HEK293 (cell line): Measurements from ENCODE around the gene HSPA4.

Experiments used
- CTCF ChIA-PET: fragments of 350-600 bp; formaldehyde crosslinking; extraction: SDS; loops from one replicate; lab custom pipeline; 2021; ENCODE audit warnings: antibody characterized with exemption; lab: Yijun Ruan, JAX
- POLR2A ChIA-PET: fragments of 300-600 bp; formaldehyde crosslinking; extraction: SDS; loops from one replicate; lab custom pipeline; 2020; ENCODE audit warnings: antibody characterized with exemption, inconsistent platforms; lab: Yijun Ruan, JAX
- H3K27ac ChIP-seq: fragments of 200-500 bp; sonication (Bioruptor generic); 2 replicates; pipeline ENCODE4 v1.5.1; 2014; ENCODE audit warnings: low read depth, low read length, control low read depth, inconsistent platforms; ENCODE audit errors: extremely low read depth
- H3K36me3 ChIP-seq, 2 experiments: fragments of 200-500 bp in 1 of 2; sonication (Bioruptor generic) in 1 of 2; 1 replicate in 1 of 2; 2 replicates in 1 of 2; pipeline ENCODE4 v1.5.1; 2014 to 2017; ENCODE audit warnings: inconsistent platforms in 2 of 2, low read length in 2 of 2; ENCODE audit not compliant: control insufficient read depth in 2 of 2, insufficient read depth in 1 of 2
- H3K4me1 ChIP-seq: fragments of 200-500 bp; sonication (Bioruptor generic); 2 replicates; pipeline ENCODE4 v1.5.1; 2014; ENCODE audit warnings: mild to moderate bottlenecking, low read length, inconsistent platforms; ENCODE audit not compliant: control insufficient read depth, insufficient read depth
- H3K4me3 ChIP-seq: 2 replicates; pipeline ENCODE4 v1.5.1; 2011; ENCODE audit warnings: low read depth, mild to moderate bottlenecking, control low read depth, low read length, moderate library complexity
- H3K9me3 ChIP-seq: fragments of 200-500 bp; sonication (Bioruptor generic); 2 replicates; pipeline ENCODE4 v1.5.1; 2014; ENCODE audit warnings: low read depth, low read length, inconsistent platforms; ENCODE audit not compliant: control insufficient read depth, insufficient read depth
- EGR2 ChIP-seq: fragments of 450-650 bp; formaldehyde crosslinking; IDR thresholded peaks from 2 replicates; pipeline ENCODE4 v1.5.1; 2016; ENCODE audit warnings: low read depth, missing biosample characterization, missing genetic modification characterization
- HOXC10 ChIP-seq: sonication (generic); formaldehyde crosslinking; IDR thresholded peaks from 2 replicates; pipeline ENCODE4 v1.8.1; 2023; ENCODE audit warnings: mild to moderate bottlenecking, missing genetic modification reagents
- MYNN ChIP-seq: fragments of 450-650 bp; formaldehyde crosslinking; IDR thresholded peaks from 2 replicates; pipeline ENCODE4 v1.5.1; 2016; ENCODE audit warnings: missing biosample characterization, missing genetic modification characterization, borderline replicate concordance
- ZFHX2 ChIP-seq: fragments of 450-650 bp; formaldehyde crosslinking; conservative IDR thresholded peaks from 2 replicates; pipeline ENCODE4 v1.5.1; 2016; ENCODE audit warnings: missing biosample characterization, missing genetic modification characterization
- ZNF132 ChIP-seq: fragments of 450-650 bp; formaldehyde crosslinking; IDR thresholded peaks from 2 replicates; pipeline ENCODE4 v1.5.1; 2017; ENCODE audit warnings: missing biosample characterization, missing genetic modification characterization, borderline replicate concordance
- ZNF274 ChIP-seq, 2 experiments: fragments of 200-500 bp in 1 of 2; fragments of 450-650 bp in 1 of 2; sonication (Bioruptor generic) in 1 of 2; formaldehyde crosslinking in 1 of 2; IDR thresholded peaks; 2 replicates each; pipeline versions ENCODE4 v1.5.1 to v1.6.1; 2014 to 2016; ENCODE audit warnings: borderline replicate concordance in 1 of 2, inconsistent platforms in 1 of 2, low read length in 1 of 2, missing biosample characterization in 1 of 2, missing genetic modification characterization in 1 of 2
- ZNF398 ChIP-seq: fragments of 450-650 bp; formaldehyde crosslinking; IDR thresholded peaks from 2 replicates; pipeline ENCODE4 v1.5.1; 2017; ENCODE audit warnings: missing biosample characterization, missing genetic modification characterization
- ZNF423 ChIP-seq: fragments of 450-650 bp; formaldehyde crosslinking; IDR thresholded peaks from 2 replicates; pipeline ENCODE4 v1.5.1; 2016; ENCODE audit warnings: missing biosample characterization, missing genetic modification characterization
- ZNF48 ChIP-seq: fragments of 450-650 bp; formaldehyde crosslinking; IDR thresholded peaks from 2 replicates; pipeline ENCODE4 v1.5.1; 2016; ENCODE audit warnings: missing biosample characterization, missing genetic modification characterization
- ZNF501 ChIP-seq: fragments of 450-650 bp; formaldehyde crosslinking; IDR thresholded peaks from 2 replicates; pipeline ENCODE4 v1.5.1; 2016; ENCODE audit warnings: missing biosample characterization, missing genetic modification characterization
- ZNF530 ChIP-seq: fragments of 450-650 bp; formaldehyde crosslinking; IDR thresholded peaks from 2 replicates; pipeline ENCODE4 v1.5.1; 2016; ENCODE audit warnings: low read depth, missing biosample characterization, missing genetic modification characterization
- ZNF639 ChIP-seq: fragments of 450-650 bp; formaldehyde crosslinking; IDR thresholded peaks from 2 replicates; pipeline ENCODE4 v1.5.1; 2016; ENCODE audit warnings: missing biosample characterization, missing genetic modification characterization
- ZNF654 ChIP-seq: fragments of 450-650 bp; formaldehyde crosslinking; IDR thresholded peaks from 2 replicates; pipeline ENCODE4 v1.5.1; 2016; ENCODE audit warnings: low read depth, missing biosample characterization, missing genetic modification characterization
- ZNF777 ChIP-seq: fragments of 450-650 bp; formaldehyde crosslinking; IDR thresholded peaks from 2 replicates; pipeline ENCODE4 v1.5.1; 2017; ENCODE audit warnings: missing biosample characterization, missing genetic modification characterization, borderline replicate concordance
- ZSCAN4 ChIP-seq: fragments of 450-650 bp; formaldehyde crosslinking; IDR thresholded peaks from 2 replicates; pipeline ENCODE4 v1.5.1; 2017; ENCODE audit warnings: missing biosample characterization, missing genetic modification characterization
- TF ChIP-seq, protein P1 (sequence below): fragments of 450-650 bp; formaldehyde crosslinking; optimal IDR thresholded peaks from 2 replicates; pipeline ENCODE3; 2016; ENCODE audit warnings: missing biosample characterization, mild to moderate bottlenecking, missing genetic modification characterization

The HSPA4 gene

DNA sequence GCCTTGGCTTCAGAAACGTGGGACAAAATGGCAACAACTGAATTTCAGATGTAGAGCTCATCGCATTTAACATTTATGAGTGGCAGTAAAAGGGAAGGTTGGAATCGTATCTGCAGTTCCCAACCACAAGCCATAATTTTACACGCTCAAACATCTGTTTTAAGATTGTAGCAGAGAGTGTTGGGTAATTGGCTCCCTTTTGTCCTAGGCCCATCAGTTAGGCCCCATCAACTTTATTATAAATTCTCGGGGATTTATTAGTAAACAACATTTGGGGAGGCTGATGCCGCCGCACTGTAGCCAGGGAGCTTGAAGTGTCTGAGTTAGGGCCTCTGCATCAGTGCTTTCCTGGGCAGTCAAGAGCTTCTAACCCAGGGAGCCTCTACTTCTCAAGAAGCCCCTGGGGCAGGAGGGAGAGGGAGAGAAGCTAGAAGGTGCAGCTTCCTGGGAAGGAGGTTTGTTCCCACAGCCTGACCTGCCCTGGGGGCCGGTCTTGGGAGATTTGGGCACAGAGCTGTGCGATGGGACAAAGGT, 66.2 kb downstream of the HSPA4 start:
- ChIA-PET CTCF (interaction anchor here (0.5 to 1.2 kb wide), 2 partner anchors 170 to 343 kb away, joined by 3 read pairs; no protein-coding TSS in a partner anchor), POLR2A (interaction anchor here (0.6 kb wide), 1 partner anchor 40 kb away, joined by 10 read pairs; no protein-coding TSS in a partner anchor)
- Histone ChIP-seq H3K27ac (no peak overlapping the region), H3K4me1 (no peaks in the 10 kb centered on the region), H3K9me3 (no peaks in the 10 kb centered on the region), H3K36me3 (no peaks in the 10 kb centered on the region), H3K4me3 (no peak overlapping the region)
- TF ChIP-seq HOXC10 (no peak), ZSCAN4 (tag by site-specific recombination) (no peak), MYNN (tag by site-specific recombination) (no peak), ZNF48 (no peak), ZNF777 (no peak), ZNF654 (tag by site-specific recombination) (no peak), ZNF501 (no peak), ZNF274 (IDR thresholded peaks at IDR 0.05; ENCODE audit: low read length) (no peak), ZNF274 (tag by site-specific recombination; IDR thresholded peaks at IDR 0.05; ENCODE audit: borderline replicate concordance) (no peak), ZNF398 (tag by site-specific recombination) (no peak), ZNF423 (tag by site-specific recombination) (no peak)
- TF ChIP-seq, protein P1, sequence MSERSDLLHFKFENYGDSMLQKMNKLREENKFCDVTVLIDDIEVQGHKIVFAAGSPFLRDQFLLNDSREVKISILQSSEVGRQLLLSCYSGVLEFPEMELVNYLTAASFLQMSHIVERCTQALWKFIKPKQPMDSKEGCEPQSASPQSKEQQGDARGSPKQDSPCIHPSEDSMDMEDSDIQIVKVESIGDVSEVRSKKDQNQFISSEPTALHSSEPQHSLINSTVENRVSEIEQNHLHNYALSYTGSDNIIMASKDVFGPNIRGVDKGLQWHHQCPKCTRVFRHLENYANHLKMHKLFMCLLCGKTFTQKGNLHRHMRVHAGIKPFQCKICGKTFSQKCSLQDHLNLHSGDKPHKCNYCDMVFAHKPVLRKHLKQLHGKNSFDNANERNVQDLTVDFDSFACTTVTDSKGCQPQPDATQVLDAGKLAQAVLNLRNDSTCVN (tag by site-specific recombination) = no peak

DNA sequence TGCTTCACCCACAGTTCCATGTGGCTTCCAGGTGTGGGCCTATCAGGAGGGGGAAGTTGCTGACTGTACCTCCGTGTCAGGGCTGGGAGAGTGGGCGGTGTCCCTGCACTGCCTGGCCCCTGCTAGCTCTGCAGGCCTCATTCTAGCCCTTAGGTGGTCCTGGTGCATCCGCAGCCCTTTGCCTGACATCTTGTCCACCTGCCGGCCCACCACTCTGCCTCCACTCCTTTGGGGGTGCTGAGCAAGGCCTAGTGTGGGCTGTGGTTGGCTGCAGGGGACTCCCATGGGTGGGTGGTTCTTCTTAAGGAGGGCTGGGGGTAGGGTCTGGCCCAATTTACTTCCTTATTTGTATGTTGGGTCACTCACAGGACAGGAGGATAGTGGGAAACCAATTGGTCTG, 66.9 kb downstream of the HSPA4 start:
- no peaks in the 10 kb centered on the region for H3K9me3 ChIP-seq
- ChIA-PET CTCF (interaction anchor here (0.6 to 1.7 kb wide), 4 partner anchors 8 to 750 kb away, joined by 3 to 9 read pairs (median 3); no protein-coding TSS in a partner anchor), POLR2A (no interaction called here)
- no peaks in the 10 kb centered on the region for H3K36me3 ChIP-seq
- no peaks in the 10 kb centered on the region for H3K4me1 ChIP-seq
- TF ChIP-seq EGR2 (tag by site-specific recombination) = 0 out of 2 replicates have a peak, but pooled peaks have one; percentile 13
- 0 out of 2 replicates have a peak, but pooled peaks have one; percentile 19 for TF ChIP-seq ZFHX2 (tag by site-specific recombination)
- no peak for TF ChIP-seq ZNF530 (tag by site-specific recombination)
- no peak for TF ChIP-seq ZNF132 (tag by site-specific recombination)
- TF ChIP-seq ZNF639 (tag by site-specific recombination) = no peak
- no peak overlapping the region for H3K4me3 ChIP-seq
- no peak overlapping the region for H3K27ac ChIP-seq
